WTC11 (cell line): Measurements from ENCODE around the gene COL4A6. TPM values are rescaled to one million over a fixed set of nuclear protein-coding genes. Genes with fewer than 3 reads are reported as not detected.

Experiments
- ATAC-seq: fragments of 200-7000 bp; cut with Tn5 transposase; 2 replicates; pipeline ENCODE4 v1.10.0; 2021; ENCODE audit warnings: mild to moderate bottlenecking, moderate library complexity
- Bru-seq: library from RNA; stranded (reverse); fragments of 400-500 nt; gene quantifications from one replicate; lab custom pipeline; 2021; lab: Mats Ljungman, UMichigan
- CTCF ChIA-PET: fragments of 300-600 bp; sonication (Branson Sonifier 250); formaldehyde crosslinking; loops from one replicate; lab custom pipeline; 2021; ENCODE audit warnings: antibody characterized with exemption; lab: Charles Lee
- POLR2A ChIA-PET: fragments of 350-600 bp; sonication (Branson Sonifier 250); formaldehyde crosslinking; loops from one replicate; lab custom pipeline; 2021; ENCODE audit warnings: antibody characterized with exemption; lab: Charles Lee
- DNase-seq: peaks from one replicate; pipeline ENCODE4 v3.0.0; 2021; ENCODE audit warnings: low spot score
- H3K27ac Mint-ChIP-seq: 2 replicates; pipeline ENCODE4 v1.8.0; 2021; ENCODE audit warnings: mixed read lengths
- H3K27me3 Mint-ChIP-seq: 2 replicates; pipeline ENCODE4 v1.8.0; 2021; ENCODE audit warnings: low read depth, mild to moderate bottlenecking, moderate library complexity, mixed read lengths
- H3K36me3 Mint-ChIP-seq: 2 replicates; pipeline ENCODE4 v1.8.0; 2021; ENCODE audit warnings: mixed read lengths
- H3K4me1 Mint-ChIP-seq: 2 replicates; pipeline ENCODE4 v1.8.0; 2022; ENCODE audit warnings: mixed read lengths
- H3K4me3 Mint-ChIP-seq: 2 replicates; pipeline ENCODE4 v1.8.0; 2021; ENCODE audit warnings: mild to moderate bottlenecking, moderate library complexity, mixed read lengths
- H3K9me3 Mint-ChIP-seq: 2 replicates; pipeline ENCODE4 v1.8.0; 2021; ENCODE audit warnings: mixed read lengths
- EMX1 ChIP-seq: fragments of 250-450 bp; sonication (Bioruptor Pico); IDR thresholded peaks from 2 replicates; pipeline ENCODE4 v1.8.0; 2021; ENCODE audit warnings: mild to moderate bottlenecking
- ESRRA ChIP-seq: sonication (generic); formaldehyde crosslinking; IDR thresholded peaks from 2 replicates; pipeline ENCODE4 v1.8.1; 2022; ENCODE audit warnings: mild to moderate bottlenecking, missing genetic modification reagents, borderline replicate concordance
- ETV6 ChIP-seq: sonication (generic); formaldehyde crosslinking; IDR thresholded peaks from 2 replicates; pipeline ENCODE4 v1.8.1; 2022; ENCODE audit warnings: mild to moderate bottlenecking, missing genetic modification reagents
- FOXK1 ChIP-seq: sonication (generic); formaldehyde crosslinking; IDR thresholded peaks from 2 replicates; pipeline ENCODE4 v1.8.0; 2022; ENCODE audit warnings: mild to moderate bottlenecking, moderate library complexity, missing genetic modification reagents
- GABPB1 ChIP-seq: sonication (generic); formaldehyde crosslinking; IDR thresholded peaks from 2 replicates; pipeline ENCODE4 v1.8.1; 2023; ENCODE audit warnings: mild to moderate bottlenecking, missing genetic modification reagents
- GRHL2 ChIP-seq: fragments of 250-450 bp; sonication (Bioruptor Pico); IDR thresholded peaks from 2 replicates; pipeline ENCODE4 v1.8.0; 2022; ENCODE audit warnings: mild to moderate bottlenecking, moderate library complexity; ENCODE audit not compliant: insufficient replicate concordance, severe bottlenecking
- MYBL2 ChIP-seq: sonication (generic); formaldehyde crosslinking; IDR thresholded peaks from 2 replicates; pipeline ENCODE4 v1.8.1; 2023; ENCODE audit warnings: mild to moderate bottlenecking, moderate library complexity, missing genetic modification reagents
- NFE2L1 ChIP-seq: sonication (generic); formaldehyde crosslinking; IDR thresholded peaks from 2 replicates; pipeline ENCODE4 v1.8.1; 2023; ENCODE audit warnings: missing genetic modification reagents
- OVOL2 ChIP-seq: fragments of 250-450 bp; sonication (Bioruptor Pico); IDR thresholded peaks from 2 replicates; pipeline ENCODE4 v1.9.0; 2021; ENCODE audit warnings: mild to moderate bottlenecking, borderline replicate concordance
- RELA ChIP-seq: sonication (generic); formaldehyde crosslinking; IDR thresholded peaks from 2 replicates; pipeline ENCODE4 v1.8.1; 2022; ENCODE audit warnings: missing genetic modification reagents, mild to moderate bottlenecking, borderline replicate concordance
- RORB ChIP-seq: fragments of 250-450 bp; sonication (Bioruptor Pico); IDR thresholded peaks from 2 replicates; pipeline ENCODE4 v1.9.0; 2021; ENCODE audit warnings: mild to moderate bottlenecking
- ZNF396 ChIP-seq: fragments of 250-450 bp; sonication (Bioruptor Pico); IDR thresholded peaks from 2 replicates; pipeline ENCODE4 v1.8.0; 2021; ENCODE audit warnings: mild to moderate bottlenecking, moderate library complexity, borderline replicate concordance
- long read RNA-seq, 3 experiments: library from RNA in 1 of 3; library from capped mRNA in 1 of 3; library from polyadenylated mRNA in 1 of 3; unstranded in 2 of 3; stranded (forward) in 1 of 3; transcript quantifications; one replicate each; pipeline ENCODE4 v2.0.0, GENCODE V29; 2021
- total RNA-seq: library from RNA; stranded (reverse); gene quantifications from 3 replicates; pipeline ENCODE4 v1.2.3, GENCODE V29; 2021
- TF ChIP-seq, protein P1 (sequence below): sonication (generic); formaldehyde crosslinking; IDR thresholded peaks from 2 replicates; pipeline ENCODE4 v1.8.1; 2023; ENCODE audit warnings: mild to moderate bottlenecking, missing genetic modification reagents, borderline replicate concordance
- TF ChIP-seq, protein P2 (sequence below): fragments of 250-450 bp; sonication (Bioruptor Pico); IDR thresholded peaks from 2 replicates; pipeline ENCODE4 v1.9.0; 2021; ENCODE audit warnings: mild to moderate bottlenecking
- TF ChIP-seq, protein P3 (sequence below): sonication (generic); formaldehyde crosslinking; IDR thresholded peaks from 2 replicates; pipeline ENCODE4 v1.8.0; 2022; ENCODE audit warnings: mild to moderate bottlenecking, missing genetic modification reagents
- TF ChIP-seq, protein P4 (sequence below): sonication (generic); formaldehyde crosslinking; IDR thresholded peaks from 2 replicates; pipeline ENCODE4 v1.8.1; 2022; ENCODE audit warnings: low read depth, mild to moderate bottlenecking, moderate library complexity, missing genetic modification reagents, borderline replicate concordance
- TF ChIP-seq, protein P5 (sequence below): sonication (generic); formaldehyde crosslinking; IDR thresholded peaks from 2 replicates; pipeline ENCODE4 v1.8.1; 2022; ENCODE audit warnings: missing genetic modification reagents, borderline replicate concordance
- TF ChIP-seq, protein P6 (sequence below): fragments of 250-450 bp; sonication (Bioruptor Pico); IDR thresholded peaks from 2 replicates; pipeline ENCODE4 v1.9.0; 2021; ENCODE audit warnings: mild to moderate bottlenecking
- TF ChIP-seq, protein P7 (sequence below): fragments of 250-450 bp; sonication (Bioruptor Pico); conservative IDR thresholded peaks from 2 replicates; pipeline ENCODE4 v1.9.0; 2021; ENCODE audit warnings: mild to moderate bottlenecking

Gene COL4A6
- 12.8 to 15.5 TPM (median 15.2 TPM) in 3 replicates for total RNA-seq
- Bru-seq, nascent RNA, result percentile 55 among the genes with signal in this experiment
- long read RNA-seq, experiment 1, full-length matches to known transcripts, result 3 of 38 reads
- long read RNA-seq, experiment 1, partial matches to known transcripts, result 20 of 38 reads
- long read RNA-seq, experiment 1, other reads (novel, unspliced or antisense), result 15 of 38 reads
- long read RNA-seq, experiment 2, partial matches to known transcripts, result 7 of 17 reads
- long read RNA-seq, experiment 2, other reads (novel, unspliced or antisense), result 8 of 17 reads
- long read RNA-seq, experiment 3, partial matches to known transcripts, result 2 of 6 reads
- long read RNA-seq, experiment 3, other reads (novel, unspliced or antisense), result 2 of 6 reads

DNA sequence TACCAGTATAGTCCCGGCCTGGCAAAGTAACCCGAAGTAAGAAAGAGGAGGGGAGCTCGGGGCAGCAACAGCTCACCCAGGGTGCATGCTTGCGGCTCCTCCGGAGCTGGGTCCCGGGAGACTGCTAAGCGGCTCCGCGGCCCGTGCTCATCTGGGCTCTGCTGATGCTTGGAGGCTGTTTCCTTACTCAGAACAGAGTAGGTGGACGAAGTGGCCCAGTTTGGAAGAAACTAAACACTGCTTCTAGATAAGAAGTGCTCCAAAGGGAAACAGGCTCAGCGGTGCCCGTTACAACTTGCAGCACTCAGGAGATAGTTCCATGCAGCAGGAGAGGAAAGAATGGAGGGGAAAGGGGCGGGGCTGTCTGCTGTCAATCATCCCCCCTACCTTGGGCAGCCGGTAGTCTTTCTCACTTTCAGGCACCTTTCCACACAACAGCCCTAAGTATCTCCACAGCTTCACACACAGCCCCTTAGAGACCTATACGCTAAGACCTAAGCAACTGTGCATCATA, at the start of gene COL4A6:
TSS of gene COL4A6 (minus strand) at position 313 of the 514 bp plus-strand sequence. CDS start at position 87, 226 bp downstream.
- H3K4me1 Mint-ChIP-seq, result peaks cover 38% of the 10 kb centered on the region
- H3K4me3 Mint-ChIP-seq, result peak within 1 kb of the TSS; percentile 94
- ChIA-PET CTCF (interaction anchor here (0.9 to 1.0 kb wide), 2 partner anchors 134 to 214 kb away, joined by 3 read pairs; no protein-coding TSS in a partner anchor), POLR2A (no interaction called here)
- ATAC-seq, result peak; percentile 75
- H3K36me3 Mint-ChIP-seq, result no peaks in the 10 kb centered on the region
- DNase-seq, result peak; percentile 73
- H3K27me3 Mint-ChIP-seq, result peaks cover 9% of the 10 kb centered on the region
- no peak for TF ChIP-seq RELA
- no peak for TF ChIP-seq GRHL2 (CRISPR knock-in tag)
- TF ChIP-seq, protein P1, sequence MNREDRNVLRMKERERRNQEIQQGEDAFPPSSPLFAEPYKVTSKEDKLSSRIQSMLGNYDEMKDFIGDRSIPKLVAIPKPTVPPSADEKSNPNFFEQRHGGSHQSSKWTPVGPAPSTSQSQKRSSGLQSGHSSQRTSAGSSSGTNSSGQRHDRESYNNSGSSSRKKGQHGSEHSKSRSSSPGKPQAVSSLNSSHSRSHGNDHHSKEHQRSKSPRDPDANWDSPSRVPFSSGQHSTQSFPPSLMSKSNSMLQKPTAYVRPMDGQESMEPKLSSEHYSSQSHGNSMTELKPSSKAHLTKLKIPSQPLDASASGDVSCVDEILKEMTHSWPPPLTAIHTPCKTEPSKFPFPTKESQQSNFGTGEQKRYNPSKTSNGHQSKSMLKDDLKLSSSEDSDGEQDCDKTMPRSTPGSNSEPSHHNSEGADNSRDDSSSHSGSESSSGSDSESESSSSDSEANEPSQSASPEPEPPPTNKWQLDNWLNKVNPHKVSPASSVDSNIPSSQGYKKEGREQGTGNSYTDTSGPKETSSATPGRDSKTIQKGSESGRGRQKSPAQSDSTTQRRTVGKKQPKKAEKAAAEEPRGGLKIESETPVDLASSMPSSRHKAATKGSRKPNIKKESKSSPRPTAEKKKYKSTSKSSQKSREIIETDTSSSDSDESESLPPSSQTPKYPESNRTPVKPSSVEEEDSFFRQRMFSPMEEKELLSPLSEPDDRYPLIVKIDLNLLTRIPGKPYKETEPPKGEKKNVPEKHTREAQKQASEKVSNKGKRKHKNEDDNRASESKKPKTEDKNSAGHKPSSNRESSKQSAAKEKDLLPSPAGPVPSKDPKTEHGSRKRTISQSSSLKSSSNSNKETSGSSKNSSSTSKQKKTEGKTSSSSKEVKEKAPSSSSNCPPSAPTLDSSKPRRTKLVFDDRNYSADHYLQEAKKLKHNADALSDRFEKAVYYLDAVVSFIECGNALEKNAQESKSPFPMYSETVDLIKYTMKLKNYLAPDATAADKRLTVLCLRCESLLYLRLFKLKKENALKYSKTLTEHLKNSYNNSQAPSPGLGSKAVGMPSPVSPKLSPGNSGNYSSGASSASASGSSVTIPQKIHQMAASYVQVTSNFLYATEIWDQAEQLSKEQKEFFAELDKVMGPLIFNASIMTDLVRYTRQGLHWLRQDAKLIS (CRISPR knock-in tag), result no peak
- no peak for TF ChIP-seq OVOL2 (CRISPR knock-in tag)
- TF ChIP-seq ZNF396 (CRISPR knock-in tag), result no peak
- TF ChIP-seq ESRRA (CRISPR knock-in tag), result no peak
- no peak for TF ChIP-seq RORB (CRISPR knock-in tag)
- no peak for TF ChIP-seq EMX1 (CRISPR knock-in tag)
- TF ChIP-seq, protein P2, sequence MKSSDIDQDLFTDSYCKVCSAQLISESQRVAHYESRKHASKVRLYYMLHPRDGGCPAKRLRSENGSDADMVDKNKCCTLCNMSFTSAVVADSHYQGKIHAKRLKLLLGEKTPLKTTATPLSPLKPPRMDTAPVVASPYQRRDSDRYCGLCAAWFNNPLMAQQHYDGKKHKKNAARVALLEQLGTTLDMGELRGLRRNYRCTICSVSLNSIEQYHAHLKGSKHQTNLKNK (CRISPR knock-in tag), result no peak
- TF ChIP-seq FOXK1 (CRISPR knock-in tag), result no peak
- TF ChIP-seq, protein P3, sequence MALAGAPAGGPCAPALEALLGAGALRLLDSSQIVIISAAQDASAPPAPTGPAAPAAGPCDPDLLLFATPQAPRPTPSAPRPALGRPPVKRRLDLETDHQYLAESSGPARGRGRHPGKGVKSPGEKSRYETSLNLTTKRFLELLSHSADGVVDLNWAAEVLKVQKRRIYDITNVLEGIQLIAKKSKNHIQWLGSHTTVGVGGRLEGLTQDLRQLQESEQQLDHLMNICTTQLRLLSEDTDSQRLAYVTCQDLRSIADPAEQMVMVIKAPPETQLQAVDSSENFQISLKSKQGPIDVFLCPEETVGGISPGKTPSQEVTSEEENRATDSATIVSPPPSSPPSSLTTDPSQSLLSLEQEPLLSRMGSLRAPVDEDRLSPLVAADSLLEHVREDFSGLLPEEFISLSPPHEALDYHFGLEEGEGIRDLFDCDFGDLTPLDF, result no peak
- TF ChIP-seq, protein P4, sequence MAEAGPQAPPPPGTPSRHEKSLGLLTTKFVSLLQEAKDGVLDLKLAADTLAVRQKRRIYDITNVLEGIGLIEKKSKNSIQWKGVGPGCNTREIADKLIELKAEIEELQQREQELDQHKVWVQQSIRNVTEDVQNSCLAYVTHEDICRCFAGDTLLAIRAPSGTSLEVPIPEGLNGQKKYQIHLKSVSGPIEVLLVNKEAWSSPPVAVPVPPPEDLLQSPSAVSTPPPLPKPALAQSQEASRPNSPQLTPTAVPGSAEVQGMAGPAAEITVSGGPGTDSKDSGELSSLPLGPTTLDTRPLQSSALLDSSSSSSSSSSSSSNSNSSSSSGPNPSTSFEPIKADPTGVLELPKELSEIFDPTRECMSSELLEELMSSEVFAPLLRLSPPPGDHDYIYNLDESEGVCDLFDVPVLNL (CRISPR knock-in tag), result no peak
- TF ChIP-seq, protein P5, sequence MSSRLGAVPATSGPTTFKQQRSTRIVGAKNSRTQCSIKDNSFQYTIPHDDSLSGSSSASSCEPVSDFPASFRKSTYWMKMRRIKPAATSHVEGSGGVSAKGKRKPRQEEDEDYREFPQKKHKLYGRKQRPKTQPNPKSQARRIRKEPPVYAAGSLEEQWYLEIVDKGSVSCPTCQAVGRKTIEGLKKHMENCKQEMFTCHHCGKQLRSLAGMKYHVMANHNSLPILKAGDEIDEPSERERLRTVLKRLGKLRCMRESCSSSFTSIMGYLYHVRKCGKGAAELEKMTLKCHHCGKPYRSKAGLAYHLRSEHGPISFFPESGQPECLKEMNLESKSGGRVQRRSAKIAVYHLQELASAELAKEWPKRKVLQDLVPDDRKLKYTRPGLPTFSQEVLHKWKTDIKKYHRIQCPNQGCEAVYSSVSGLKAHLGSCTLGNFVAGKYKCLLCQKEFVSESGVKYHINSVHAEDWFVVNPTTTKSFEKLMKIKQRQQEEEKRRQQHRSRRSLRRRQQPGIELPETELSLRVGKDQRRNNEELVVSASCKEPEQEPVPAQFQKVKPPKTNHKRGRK (CRISPR knock-in tag), result no peak
- no peak for TF ChIP-seq GABPB1 (CRISPR knock-in tag)
- no peak for TF ChIP-seq ETV6 (CRISPR knock-in tag)
- TF ChIP-seq MYBL2 (CRISPR knock-in tag), result no peak
- TF ChIP-seq, protein P6, sequence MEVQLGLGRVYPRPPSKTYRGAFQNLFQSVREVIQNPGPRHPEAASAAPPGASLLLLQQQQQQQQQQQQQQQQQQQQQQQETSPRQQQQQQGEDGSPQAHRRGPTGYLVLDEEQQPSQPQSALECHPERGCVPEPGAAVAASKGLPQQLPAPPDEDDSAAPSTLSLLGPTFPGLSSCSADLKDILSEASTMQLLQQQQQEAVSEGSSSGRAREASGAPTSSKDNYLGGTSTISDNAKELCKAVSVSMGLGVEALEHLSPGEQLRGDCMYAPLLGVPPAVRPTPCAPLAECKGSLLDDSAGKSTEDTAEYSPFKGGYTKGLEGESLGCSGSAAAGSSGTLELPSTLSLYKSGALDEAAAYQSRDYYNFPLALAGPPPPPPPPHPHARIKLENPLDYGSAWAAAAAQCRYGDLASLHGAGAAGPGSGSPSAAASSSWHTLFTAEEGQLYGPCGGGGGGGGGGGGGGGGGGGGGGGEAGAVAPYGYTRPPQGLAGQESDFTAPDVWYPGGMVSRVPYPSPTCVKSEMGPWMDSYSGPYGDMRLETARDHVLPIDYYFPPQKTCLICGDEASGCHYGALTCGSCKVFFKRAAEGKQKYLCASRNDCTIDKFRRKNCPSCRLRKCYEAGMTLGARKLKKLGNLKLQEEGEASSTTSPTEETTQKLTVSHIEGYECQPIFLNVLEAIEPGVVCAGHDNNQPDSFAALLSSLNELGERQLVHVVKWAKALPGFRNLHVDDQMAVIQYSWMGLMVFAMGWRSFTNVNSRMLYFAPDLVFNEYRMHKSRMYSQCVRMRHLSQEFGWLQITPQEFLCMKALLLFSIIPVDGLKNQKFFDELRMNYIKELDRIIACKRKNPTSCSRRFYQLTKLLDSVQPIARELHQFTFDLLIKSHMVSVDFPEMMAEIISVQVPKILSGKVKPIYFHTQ (CRISPR knock-in tag), result no peak
- TF ChIP-seq NFE2L1 (CRISPR knock-in tag), result no peak
- TF ChIP-seq, protein P7, sequence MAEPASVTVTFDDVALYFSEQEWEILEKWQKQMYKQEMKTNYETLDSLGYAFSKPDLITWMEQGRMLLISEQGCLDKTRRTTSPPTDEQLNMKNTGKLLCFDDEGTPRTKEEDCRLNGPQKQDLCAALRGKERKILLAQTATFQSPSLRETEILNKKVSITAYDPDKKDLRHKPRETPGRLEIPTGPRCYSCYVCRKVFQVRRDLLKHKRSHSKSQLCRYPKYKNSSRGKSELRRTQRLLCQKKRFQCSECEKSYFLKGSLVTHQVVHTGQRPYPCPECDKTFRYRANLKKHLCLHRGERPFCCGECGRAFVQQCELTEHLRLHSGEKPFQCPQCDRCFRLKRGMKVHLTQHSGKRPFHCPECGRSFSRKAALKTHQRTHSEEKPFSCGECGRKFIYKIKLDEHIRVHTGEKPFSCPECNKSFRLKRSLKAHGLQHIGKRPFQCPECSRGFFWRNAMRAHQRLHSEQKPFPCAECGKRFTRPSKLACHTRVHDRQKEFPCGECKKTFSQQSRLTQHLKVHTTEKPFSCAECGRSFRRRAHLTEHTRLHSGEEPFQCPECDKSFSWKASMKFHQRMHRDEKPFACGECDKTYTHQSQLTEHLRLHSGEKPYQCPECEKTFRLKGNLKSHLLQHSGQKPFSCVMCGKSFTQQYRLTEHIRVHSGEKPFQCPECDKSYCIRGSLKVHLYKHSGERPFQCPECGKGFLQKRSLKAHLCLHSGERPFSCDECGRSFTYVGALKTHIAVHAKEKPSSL, result no peak
- no peaks in the 10 kb centered on the region for H3K9me3 Mint-ChIP-seq
- peak within 1 kb of the TSS; percentile 96 for H3K27ac Mint-ChIP-seq
